ENCODE results near the gene EPHA2. TPM values are rescaled to one million over a fixed set of nuclear protein-coding genes. Genes with fewer than 3 reads are reported as not detected.

The EPHA2 gene
- total and polyA plus RNA-seq, 7 experiments from 2014 or later: 0.30 to 0.61 (median 0.59) TPM; not detected in 4

Other genes with a start within 250 kb of the EPHA2 start
- 10 to 100 TPM; 47.3 to 85.1 (median 65.0) TPM for gene ZBTB17, start 180.0 kb downstream of the EPHA2 start, total RNA-seq
- gene ZBTB17, start 180.0 kb downstream of the EPHA2 start, polyA plus RNA-seq: 10 to 100 TPM; 11.2 to 33.7 TPM
- not detected for gene SRARP, start 151.8 kb downstream of the EPHA2 start, total RNA-seq
- not detected for gene SRARP, start 151.8 kb downstream of the EPHA2 start, polyA plus RNA-seq
- not detected for gene HSPB7, start 138.0 kb downstream of the EPHA2 start, total RNA-seq
- gene HSPB7, start 138.0 kb downstream of the EPHA2 start, polyA plus RNA-seq: not detected
- not detected for gene CLCNKA, start 134.0 kb downstream of the EPHA2 start, total RNA-seq
- not detected for gene CLCNKA, start 134.0 kb downstream of the EPHA2 start, polyA plus RNA-seq
- gene CLCNKB, start 112.3 kb downstream of the EPHA2 start, total RNA-seq: not detected
- gene CLCNKB, start 112.3 kb downstream of the EPHA2 start, polyA plus RNA-seq: not detected
- gene FAM131C, start 82.4 kb downstream of the EPHA2 start, total RNA-seq: 1 to 10 TPM in 1 of 5 experiments, not detected in 4; 1.3 TPM
- gene FAM131C, start 82.4 kb downstream of the EPHA2 start, polyA plus RNA-seq: not detected
- 10 to 100 TPM in 3 of 5 experiments, 1 to 10 TPM in 2; 8.8 to 12.4 (median 10.5) TPM for gene ARHGEF19, start 56.6 kb upstream of the EPHA2 start, total RNA-seq
- 1 to 10 TPM; 5.1 to 9.0 TPM for gene ARHGEF19, start 56.6 kb upstream of the EPHA2 start, polyA plus RNA-seq
- gene CPLANE2, start 81.1 kb upstream of the EPHA2 start, total RNA-seq: 10 to 100 TPM in 2 of 5 experiments, 1 to 10 TPM in 3; 6.6 to 11.4 (median 8.8) TPM
- 1 to 10 TPM; 3.0 to 3.6 TPM for gene CPLANE2, start 81.1 kb upstream of the EPHA2 start, polyA plus RNA-seq
- 10 to 100 TPM; 18.7 to 25.7 (median 24.6) TPM for gene FBXO42, start 196.4 kb upstream of the EPHA2 start, total RNA-seq
- gene FBXO42, start 196.4 kb upstream of the EPHA2 start, polyA plus RNA-seq: 10 to 100 TPM; 17.9 to 26.7 TPM
- gene SZRD1, start 211.2 kb upstream of the EPHA2 start, total RNA-seq: 100 to 1,000 TPM in 3 of 5 experiments, 10 to 100 TPM in 2; 81.6 to 163 (median 125) TPM
- 10 to 100 TPM; 36.8 to 38.9 TPM for gene SZRD1, start 211.2 kb upstream of the EPHA2 start, polyA plus RNA-seq